Panc1 (cell line): ENCODE results near the gene NAA80. TPM values are rescaled to one million over a fixed set of nuclear protein-coding genes. Genes with fewer than 3 reads are reported as not detected.

Experiments
- ATAC-seq: fragments of 200-7000 bp; cut with Tn5 transposase; 2 replicates; pipeline ENCODE4 v1.9.1; 2020; ENCODE audit warnings: mild to moderate bottlenecking, moderate library complexity
- BruUV-seq: library from RNA; stranded (reverse); fragments of 400-500 nt; replicated peaks from 2 replicates; lab custom pipeline; 2021; lab: Mats Ljungman, UMichigan
- CTCF ChIA-PET: fragments of 300-600 bp; sonication (Branson Sonifier 250); formaldehyde crosslinking; loops from one replicate; lab custom pipeline; 2022; ENCODE audit warnings: antibody characterized with exemption; lab: Charles Lee
- POLR2A ChIA-PET: fragments of 300-600 bp; sonication (Branson Sonifier 250); formaldehyde crosslinking; loops from one replicate; lab custom pipeline; 2022; ENCODE audit warnings: antibody characterized with exemption; lab: Charles Lee
- DNase-seq: peaks from one replicate; pipeline ENCODE4 v3.0.0-alpha.2; 2010; ENCODE audit warnings: low read depth, low spot score
- H3K27ac ChIP-seq: 2 replicates; pipeline ENCODE4 v1.5.1; 2011; ENCODE audit warnings: mild to moderate bottlenecking, low read length, inconsistent platforms
- H3K27me3 ChIP-seq: fragments of 200-500 bp; sonication (Bioruptor generic); 2 replicates; pipeline ENCODE4 v1.6.0; 2014; ENCODE audit warnings: low read length, inconsistent platforms; ENCODE audit not compliant: control insufficient read depth, insufficient read depth
- H3K36me3 ChIP-seq: fragments of 200-500 bp; sonication (Bioruptor generic); 2 replicates; pipeline ENCODE4 v1.5.1; 2014; ENCODE audit warnings: inconsistent platforms, mild to moderate bottlenecking, low read length, moderate library complexity; ENCODE audit not compliant: control insufficient read depth, insufficient read depth
- H3K4me1 ChIP-seq: 2 replicates; pipeline ENCODE4 v1.5.1; 2011; ENCODE audit warnings: inconsistent platforms, mild to moderate bottlenecking, low read length, moderate library complexity; ENCODE audit not compliant: control insufficient read depth, insufficient read depth
- H3K4me3 ChIP-seq, 2 experiments: 2 replicates each; pipeline ENCODE4 v1.5.1; 2011 to 2012; ENCODE audit warnings: low read depth in 2 of 2, low read length in 2 of 2, mild to moderate bottlenecking in 2 of 2, inconsistent platforms in 1 of 2, moderate library complexity in 1 of 2
- H3K9me3 ChIP-seq: fragments of 200-500 bp; sonication (Bioruptor generic); 2 replicates; pipeline ENCODE4 v1.5.1; 2014; ENCODE audit warnings: low read depth, mild to moderate bottlenecking, inconsistent platforms, low read length, moderate library complexity; ENCODE audit not compliant: control insufficient read depth, insufficient read depth
- CTCF ChIP-seq: fragments of 450-650 bp; IDR thresholded peaks from 2 replicates; pipeline ENCODE4 v1.5.1; 2017; ENCODE audit warnings: mild to moderate bottlenecking
- POLR2AphosphoS5 ChIP-seq: IDR thresholded peaks from 2 replicates; pipeline ENCODE4 v1.6.1; 2012; ENCODE audit warnings: mild to moderate bottlenecking, low read depth, low read length, moderate library complexity
- REST ChIP-seq, 2 experiments: IDR thresholded peaks; 2 replicates each; pipeline ENCODE4 v1.6.1; 2011 to 2012; ENCODE audit warnings: low read depth in 2 of 2, control low read depth in 1 of 2, low read length in 1 of 2, mild to moderate bottlenecking in 1 of 2, moderate library complexity in 1 of 2; ENCODE audit not compliant: insufficient read depth in 1 of 2
- SIN3A ChIP-seq: IDR thresholded peaks from 2 replicates; pipeline ENCODE4 v1.6.1; 2012; ENCODE audit warnings: low read depth, mild to moderate bottlenecking, low read length, moderate library complexity, borderline replicate concordance; ENCODE audit not compliant: insufficient read depth
- TCF7L2 ChIP-seq: IDR thresholded peaks from 2 replicates; pipeline ENCODE4 v1.6.1; 2011; ENCODE audit warnings: mild to moderate bottlenecking, low read depth, low read length, inconsistent platforms
- in situ Hi-C: cut with HindIII; loops from 2 replicates; pipeline ENCODE4 v1.10.0; 2016; ENCODE audit warnings: low sequenced_read_pairs, low pct_unique_long_range_greater_than_20kb
- intact Hi-C: fragments of 100-400 bp; cut with micrococcal nuclease; formaldehyde crosslinking; loops from one replicate; pipeline ENCODE4 v1.10.0; 2022; ENCODE audit not compliant: unreplicated experiment
- total RNA-seq: library from RNA; stranded (reverse); gene quantifications from one replicate; pipeline ENCODE4 v1.2.1, GENCODE V29; 2021; ENCODE audit not compliant: unreplicated experiment

Gene NAA80
- total RNA-seq, 1 experiment from 2014 or later = 7.2 TPM

- no peak overlapping the region for H3K27ac ChIP-seq
- BruUV-seq = no TSS peak
- no peaks in the 10 kb centered on the region for H3K9me3 ChIP-seq
- no peaks in the 10 kb centered on the region; the same call in 1 of the 2 replicates for H3K4me1 ChIP-seq
- ChIA-PET CTCF (no interaction called here), POLR2A (no interaction called here)
- ATAC-seq = no peak
- DNase-seq = no peak
- TF ChIP-seq CTCF = no peak
- no peak for TF ChIP-seq SIN3A
- no peak for TF ChIP-seq REST (IDR thresholded peaks at IDR 0.05; ENCODE audit: insufficient read depth in 1 of 2, low read depth in 2 of 2, low read length in 1 of 2)
- no peak for TF ChIP-seq TCF7L2
- TF ChIP-seq POLR2AphosphoS5 = no peak
- no peak overlapping the region for H3K4me3 ChIP-seq
- no peaks in the 10 kb centered on the region for H3K27me3 ChIP-seq
- in situ Hi-C loops = no loop called here
- intact Hi-C loops = no loop called here
- H3K36me3 ChIP-seq = no peaks in the 10 kb centered on the region
These were observed 20.9 kb downstream of the NAA80 start for GRCh38 chr3:50278123-50278879.

- Histone ChIP-seq H3K4me3 (no peak overlapping the region), H3K36me3 (no peaks in the 10 kb centered on the region), H3K4me1 (no peaks in the 10 kb centered on the region; the same call in 1 of the 2 replicates), H3K27me3 (no peaks in the 10 kb centered on the region), H3K27ac (no peak overlapping the region), H3K9me3 (no peaks in the 10 kb centered on the region)
- intact Hi-C loops (no loop called here), in situ Hi-C loops (no loop called here)
- ATAC-seq (no peak), DNase-seq (no peak)
- ChIA-PET POLR2A (no interaction called here), CTCF (no interaction called here)
- BruUV-seq = no TSS peak
- TF ChIP-seq TCF7L2 (no peak), CTCF (no peak), SIN3A (no peak), POLR2AphosphoS5 (no peak), REST (IDR thresholded peaks at IDR 0.05; ENCODE audit: insufficient read depth in 1 of 2, low read depth in 2 of 2, low read length in 1 of 2) (no peak)
These were observed 22.5 kb downstream of the NAA80 start for GRCh38 chr3:50276762-50277101.
